SH-SY5Y (cell line): ENCODE measurements around the gene DLG2.

Experiments used
- GATA2 ChIP-seq: IDR thresholded peaks from 2 replicates; pipeline ENCODE4 v1.6.1; 2011; ENCODE audit warnings: mild to moderate bottlenecking, low read depth, low read length
- GATA3 ChIP-seq: IDR thresholded peaks from 2 replicates; pipeline ENCODE4 v1.6.1; 2011; ENCODE audit warnings: low read depth, mild to moderate bottlenecking, low read length, moderate library complexity

The DLG2 gene

DNA sequence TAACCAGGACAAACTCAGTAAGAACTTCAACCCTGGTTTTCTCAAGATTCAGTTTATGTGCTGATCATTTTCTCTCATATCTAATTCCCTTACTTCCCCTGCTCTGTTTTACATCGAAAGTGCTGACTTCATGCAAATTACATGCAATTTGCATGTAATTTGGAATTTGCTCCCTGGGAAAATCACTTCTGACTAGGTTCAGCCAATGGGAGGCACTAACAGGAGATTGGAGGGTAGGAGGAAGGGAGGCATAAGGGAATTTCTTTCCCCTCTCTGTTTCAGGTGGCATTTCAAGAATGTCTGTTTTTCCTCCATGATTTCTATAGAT is 1977.7 kb downstream of the DLG2 start:
- TF ChIP-seq GATA3 = no peak
- no peak for TF ChIP-seq GATA2

DNA sequence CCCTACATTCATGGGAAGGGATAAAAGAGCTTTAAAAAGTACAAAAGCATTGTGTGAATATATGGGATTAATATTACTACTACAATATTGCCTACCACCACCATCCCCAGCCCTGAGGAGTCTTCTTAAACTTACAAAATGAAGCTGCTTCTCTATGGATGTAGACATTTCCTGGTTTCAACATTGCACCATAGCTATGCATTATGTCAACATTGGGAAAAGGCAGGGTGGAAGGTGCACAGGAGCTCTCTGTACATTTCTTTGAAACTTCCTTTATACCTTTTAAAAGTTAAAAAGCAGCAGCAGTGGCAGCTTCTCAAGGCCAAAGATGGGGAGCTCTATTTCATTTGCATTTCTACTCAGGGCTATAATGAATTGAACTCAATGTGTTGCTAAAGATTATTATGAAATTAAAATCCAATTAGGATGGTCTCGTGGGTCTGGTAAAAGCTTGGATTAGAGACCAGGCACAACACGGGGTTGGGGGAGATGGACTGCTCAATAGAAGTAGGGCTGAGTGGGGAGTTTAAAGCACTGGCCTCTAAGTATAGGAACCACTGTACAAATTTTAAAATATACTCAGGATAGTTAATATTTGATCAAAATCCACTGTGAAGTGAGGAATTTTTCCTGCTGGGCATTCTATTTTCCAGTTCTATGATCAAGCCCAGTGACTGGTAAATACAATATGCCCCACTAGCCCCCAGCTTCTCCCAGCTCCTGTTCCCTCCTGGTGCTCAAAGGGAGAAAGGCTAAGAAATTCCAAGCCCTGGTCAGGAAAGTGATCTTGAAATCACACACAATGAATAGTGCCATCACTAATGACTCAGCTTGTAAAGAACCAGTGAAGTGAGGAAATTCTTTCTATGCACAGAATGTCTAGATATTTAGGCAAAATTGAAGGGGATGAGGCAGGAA is 1978.3 kb downstream of the DLG2 start:
- TF ChIP-seq GATA3 (no peak), GATA2 (no peak)

DNA sequence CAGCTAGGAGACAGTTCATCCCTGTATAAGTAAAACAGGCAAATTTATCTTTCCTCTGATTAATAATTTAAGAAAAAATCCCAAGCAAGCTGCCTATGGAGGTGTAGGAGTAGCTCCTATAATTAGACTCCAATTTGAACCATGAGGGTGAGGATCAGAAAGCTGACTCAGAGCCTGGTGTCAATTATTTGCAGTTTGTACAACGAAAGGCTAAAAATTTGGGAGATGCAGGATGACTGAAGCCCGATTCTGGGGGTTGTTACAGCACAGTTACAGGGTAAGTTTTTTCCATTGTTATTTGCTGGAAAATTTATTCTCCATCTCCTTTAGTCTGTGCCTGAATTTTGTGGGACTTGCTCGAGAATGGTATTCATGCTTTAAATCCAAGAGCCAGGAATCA is 1981.6 kb downstream of the DLG2 start:
- TF ChIP-seq GATA3 (no peak), GATA2 (no peak)

DNA sequence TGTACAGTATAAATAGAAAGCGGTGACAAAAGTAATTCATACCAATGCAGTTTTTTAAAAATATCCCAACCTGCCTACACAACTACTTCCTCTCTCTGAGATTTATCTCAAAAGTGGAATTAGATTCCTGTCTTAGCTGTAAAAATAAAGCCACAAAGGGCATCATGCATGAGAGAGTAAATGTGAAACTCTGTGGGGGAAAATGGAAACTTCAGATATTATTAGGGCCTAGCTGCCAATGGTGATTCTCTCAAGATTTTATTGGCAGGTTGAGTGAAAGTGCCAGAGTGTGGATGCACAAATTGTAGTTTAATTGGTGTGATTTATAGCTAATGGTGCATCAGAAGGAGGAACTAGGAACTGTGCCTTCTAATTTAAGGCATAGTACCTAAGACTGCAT is 1984.0 kb downstream of the DLG2 start:
- TF ChIP-seq GATA2 (no peak), GATA3 (no peak)

DNA sequence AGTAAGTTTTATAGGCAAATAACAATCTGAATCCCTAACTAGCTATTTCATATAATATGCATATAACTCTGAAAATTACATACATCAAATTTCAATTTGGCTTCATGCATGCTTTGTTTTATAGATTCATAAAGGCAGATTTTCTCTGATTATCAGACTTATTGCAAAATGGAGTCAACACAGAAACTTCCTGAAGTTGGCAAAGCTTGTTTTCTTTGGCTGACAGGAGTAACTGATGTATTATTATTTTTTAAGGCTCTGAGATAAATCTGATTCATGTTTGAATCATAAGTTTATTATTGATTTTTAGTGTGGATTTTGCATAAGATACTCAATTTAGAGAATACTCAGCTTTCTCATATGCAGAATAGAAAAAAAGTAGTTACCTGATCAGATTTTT is 1984.6 kb downstream of the DLG2 start:
- TF ChIP-seq GATA2 (no peak), GATA3 (no peak)

DNA sequence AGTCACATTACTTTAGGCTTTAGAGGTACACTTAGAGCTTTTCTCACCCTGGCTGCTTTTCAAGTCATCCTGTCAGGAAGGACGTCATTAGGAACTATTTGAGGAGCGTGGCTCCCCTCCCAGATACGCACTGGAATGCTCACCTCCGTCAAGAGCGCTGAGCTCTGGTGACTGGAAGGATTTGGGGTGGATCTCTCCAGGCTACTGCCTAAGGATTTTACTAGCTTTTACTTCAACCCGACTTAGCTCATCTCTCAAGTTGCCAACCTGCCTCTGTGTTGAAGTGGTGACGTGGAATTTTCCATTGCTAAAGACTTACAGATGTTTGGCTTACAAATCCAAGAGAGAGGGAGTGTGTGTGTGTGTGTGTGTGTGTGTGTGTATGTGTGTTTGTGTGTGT is 1985.6 kb downstream of the DLG2 start:
- TF ChIP-seq GATA3 (no peak), GATA2 (no peak)

DNA sequence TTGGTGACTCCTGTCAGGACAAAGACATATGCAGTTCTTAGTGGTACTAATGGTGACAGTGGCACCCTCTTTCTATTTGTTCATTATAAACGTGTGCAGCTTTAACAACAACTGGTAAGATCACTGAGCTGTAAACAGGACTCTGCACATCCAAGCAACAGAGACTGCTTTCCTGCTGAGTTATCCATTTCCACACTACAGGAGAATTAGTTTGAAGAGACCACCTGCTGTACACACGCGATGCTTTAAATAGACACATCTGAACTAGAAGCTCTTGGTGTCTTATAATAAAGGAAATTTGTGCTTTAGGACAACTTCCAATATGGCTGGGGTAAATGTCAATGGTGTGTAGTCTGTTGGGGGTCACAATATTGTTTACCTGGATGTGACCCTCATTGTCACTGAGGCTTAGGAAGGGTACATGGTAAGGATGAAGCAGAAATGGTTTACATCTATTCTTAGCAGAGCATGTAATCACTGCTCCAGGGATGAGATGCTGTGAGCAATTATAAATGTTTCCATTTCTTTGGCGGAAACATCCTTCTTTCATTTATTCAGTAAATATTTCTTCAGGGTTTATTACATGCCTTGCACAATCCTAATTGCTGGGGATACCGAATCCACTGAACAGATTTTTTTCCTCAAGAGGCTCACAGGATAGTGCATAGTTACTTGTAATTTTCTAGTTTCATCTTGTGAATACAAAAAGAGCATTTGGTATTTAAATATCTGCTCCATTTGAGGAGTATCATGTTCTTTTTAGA is 1987.0 kb downstream of the DLG2 start:
- no peak for TF ChIP-seq GATA2
- TF ChIP-seq GATA3 = no peak

DNA sequence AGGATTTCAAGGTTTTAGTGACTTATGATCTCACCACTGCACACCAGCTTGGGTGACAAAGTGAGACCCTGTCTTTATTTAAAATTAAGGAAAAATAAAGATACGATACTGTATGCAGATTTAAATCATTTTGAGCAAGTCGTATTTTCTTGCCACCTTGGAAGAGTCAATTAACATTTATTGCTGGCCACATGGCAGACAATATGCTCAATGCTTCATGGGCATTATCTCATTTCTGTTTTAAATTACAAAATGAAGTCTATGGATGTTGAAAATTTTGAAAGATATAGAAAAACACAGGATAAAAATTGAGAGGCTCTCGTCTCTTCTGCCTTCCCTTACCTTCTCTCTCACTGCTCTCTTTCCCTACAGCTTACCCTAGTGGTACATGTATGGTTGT is 1992.0 kb downstream of the DLG2 start:
- TF ChIP-seq GATA3 = no peak
- no peak for TF ChIP-seq GATA2

DNA sequence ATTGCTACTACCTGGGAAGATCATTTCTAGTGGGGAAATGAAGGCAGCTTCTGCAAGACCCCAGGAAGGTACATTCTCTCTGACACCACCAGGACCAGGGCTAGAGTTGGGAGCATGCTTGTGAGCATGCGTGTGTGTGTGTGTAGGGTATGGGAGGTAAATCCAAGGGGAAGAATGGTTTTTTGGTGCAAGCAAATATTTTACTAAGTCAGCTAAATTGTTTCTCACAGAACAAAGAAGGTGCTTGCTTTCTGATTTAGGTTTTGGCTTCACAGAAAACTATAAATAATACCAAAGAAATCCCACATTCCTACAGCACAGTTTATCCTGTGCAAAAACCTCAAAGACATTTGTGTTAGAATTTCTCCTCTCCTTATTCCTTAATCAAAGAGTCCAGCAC is 1996.9 kb downstream of the DLG2 start:
- TF ChIP-seq GATA3 (no peak), GATA2 (no peak)

DNA sequence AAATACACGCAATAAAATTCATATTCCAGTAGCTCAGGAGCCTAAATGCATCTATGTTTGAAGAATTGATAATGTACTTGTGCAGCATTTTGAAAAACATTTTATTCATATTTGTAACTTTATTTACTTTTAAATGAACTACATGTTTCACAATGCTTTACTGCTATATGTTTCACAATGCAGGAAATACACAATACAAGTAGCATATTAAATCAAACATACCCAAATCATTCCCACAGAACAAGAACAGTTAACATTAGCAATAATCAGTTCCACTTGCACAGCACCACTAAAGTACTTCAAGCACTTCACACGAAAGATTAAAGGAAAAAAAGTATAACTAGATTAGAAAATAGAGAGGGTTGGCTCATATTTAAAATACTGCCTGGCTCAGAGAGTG is 1997.4 kb downstream of the DLG2 start:
- TF ChIP-seq GATA2 (no peak), GATA3 (no peak)

DNA sequence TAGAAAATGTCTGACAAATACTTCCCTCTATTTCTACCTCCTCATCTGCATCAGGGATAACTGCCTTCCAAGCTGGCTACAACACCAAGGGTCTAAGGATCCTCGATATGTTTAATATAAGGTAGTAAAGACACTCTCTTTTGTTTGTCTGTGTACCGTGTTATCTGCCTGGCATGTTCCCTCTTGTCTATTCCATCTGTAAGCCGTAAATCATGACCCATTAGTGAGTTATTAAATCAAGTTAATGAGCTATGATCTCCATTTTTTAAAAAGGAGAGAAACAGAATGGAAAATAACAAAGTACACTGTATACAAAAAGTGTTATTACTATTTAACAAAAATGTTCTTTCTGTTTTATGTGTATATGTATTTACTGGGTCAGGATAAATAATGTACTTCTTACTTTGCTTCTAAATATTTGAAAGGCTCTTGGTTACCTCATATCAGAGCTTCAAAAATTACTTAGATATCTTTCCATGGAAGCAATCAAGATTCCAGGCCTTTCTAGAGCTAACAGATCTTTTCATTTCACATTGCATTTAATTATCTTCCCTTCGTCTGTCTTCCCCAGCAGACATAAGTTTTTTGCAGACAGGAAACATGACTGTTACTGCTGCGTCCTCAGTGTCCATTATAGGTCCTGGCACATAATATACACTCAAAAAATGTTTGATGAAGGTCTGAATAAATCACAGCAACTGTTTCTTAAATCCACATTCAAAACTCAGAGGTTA is 1998.4 kb downstream of the DLG2 start:
- TF ChIP-seq GATA3 = peak; percentile 73
- peak; percentile 31; the same call in 1 of the 2 replicates for TF ChIP-seq GATA2

DNA sequence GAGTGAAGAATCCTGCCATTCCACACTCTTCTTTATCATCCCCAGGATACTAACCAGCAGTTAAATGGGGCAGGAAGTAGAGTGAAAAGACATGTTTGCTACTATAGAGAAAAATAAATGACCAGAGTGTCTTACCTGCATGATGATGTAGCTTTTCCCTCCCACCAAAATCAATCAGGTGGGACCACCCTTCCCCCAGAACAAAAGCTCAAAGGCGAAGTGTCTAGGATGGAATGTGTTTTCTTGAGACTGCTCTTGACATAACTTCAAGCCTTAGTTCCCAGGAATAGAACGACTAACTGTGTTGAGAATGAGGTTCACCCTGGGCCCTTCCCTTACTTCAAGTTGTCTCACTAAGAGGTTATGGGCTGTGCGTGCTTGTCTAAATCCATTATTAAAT is 2001.8 kb downstream of the DLG2 start:
- no peak for TF ChIP-seq GATA3
- no peak for TF ChIP-seq GATA2

DNA sequence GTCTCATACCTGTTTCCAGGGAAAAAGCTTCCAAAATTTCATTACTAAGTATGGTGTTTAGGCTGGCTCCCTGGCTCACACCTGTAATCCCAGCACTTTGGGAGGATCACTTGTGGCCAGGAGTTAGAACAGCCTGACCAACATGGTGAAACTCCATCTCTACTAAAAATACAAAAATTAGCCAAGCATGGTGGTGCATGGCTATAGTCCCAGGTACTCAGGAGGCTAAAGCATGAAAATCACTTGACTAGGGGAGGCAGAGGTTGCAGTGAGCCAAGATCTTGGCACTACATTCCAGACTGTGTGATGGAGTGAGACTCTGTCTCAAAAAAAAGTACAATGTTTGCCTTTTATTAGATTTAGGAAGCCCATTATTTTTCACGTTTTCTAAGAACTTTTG is 2009.5 kb downstream of the DLG2 start:
- TF ChIP-seq GATA2 = no peak
- TF ChIP-seq GATA3 = no peak

DNA sequence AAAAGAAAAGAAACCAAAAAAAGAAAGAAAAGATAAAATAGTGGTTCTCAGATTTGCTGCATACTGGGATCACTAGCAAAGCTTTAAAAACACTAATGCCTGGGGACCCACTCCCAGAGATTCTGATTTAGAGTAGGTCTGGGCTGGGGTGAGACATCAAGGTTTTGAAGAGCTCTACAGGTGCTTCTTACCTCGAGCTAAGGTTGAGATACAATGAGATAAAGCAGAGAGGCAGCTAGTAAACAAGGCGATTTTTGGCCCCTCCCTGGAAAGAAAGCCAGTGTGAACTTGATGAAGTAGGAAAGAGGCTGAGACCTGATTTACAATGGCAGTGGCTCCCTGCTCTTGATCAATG is 2013.4 kb downstream of the DLG2 start:
- TF ChIP-seq GATA3 (no peak), GATA2 (no peak)

DNA sequence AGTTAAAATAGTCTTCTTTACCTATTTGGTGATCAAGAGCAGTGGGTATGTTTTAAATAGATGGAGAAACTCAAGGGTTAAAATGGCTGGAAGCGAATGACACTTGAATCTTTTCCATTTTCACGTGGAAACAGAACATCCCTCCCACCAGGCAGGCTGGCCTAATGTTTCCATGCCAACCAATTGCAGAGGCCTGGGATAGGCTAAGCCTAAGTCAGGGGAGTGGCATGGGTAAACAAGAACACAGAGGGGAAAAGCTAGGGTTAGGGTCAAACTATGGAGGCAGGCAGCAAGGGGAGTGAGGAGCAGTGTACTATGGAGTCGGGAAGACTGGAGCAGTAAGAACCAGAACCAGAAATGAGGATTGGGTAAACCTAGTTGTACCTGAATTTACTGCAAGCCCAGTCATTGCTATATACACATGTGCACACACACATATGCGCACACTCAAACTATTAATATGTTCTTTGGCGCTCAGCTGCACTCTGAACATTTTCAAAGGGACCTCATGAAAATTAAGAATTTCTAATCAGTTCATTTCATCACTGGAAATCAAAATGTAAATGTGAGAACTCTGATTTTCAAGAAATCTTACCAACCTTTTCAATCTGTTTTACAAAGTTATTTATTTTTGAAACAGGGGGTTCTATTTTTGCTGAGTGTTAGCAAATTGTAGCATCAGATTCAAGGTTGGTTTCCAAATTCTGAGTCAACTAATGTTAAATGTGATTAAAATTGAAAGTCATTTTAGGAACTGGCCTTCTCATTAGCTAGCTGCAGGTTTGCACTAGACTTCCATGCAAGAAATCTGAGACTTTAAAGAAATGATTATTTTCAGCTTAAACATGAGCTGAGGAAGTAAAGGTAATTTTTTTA is 2014.0 kb downstream of the DLG2 start:
- TF ChIP-seq GATA3 (no peak), GATA2 (no peak)

DNA sequence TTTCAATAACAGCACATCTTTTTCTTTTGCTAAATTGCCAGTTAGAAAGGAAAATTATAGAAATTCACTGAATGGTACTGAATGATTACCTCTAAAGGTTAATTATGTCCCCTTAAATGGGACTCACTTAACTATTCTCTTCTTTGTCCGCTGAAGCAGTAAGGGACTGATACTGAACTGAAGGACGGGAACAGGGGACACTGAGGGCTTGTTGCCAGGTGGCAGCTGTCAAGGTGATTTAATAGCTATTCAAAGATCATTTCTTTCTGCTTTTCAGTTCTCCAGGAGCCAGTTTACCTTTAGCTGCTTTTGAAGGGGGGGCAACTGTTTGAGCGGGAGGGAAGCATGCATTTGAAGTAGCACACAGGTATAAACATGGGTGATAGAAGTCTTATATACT is 2015.5 kb downstream of the DLG2 start:
- TF ChIP-seq GATA3 = no peak
- TF ChIP-seq GATA2 = no peak
